GM19099 (cell line): Measurements from ENCODE around the gene MOCS3.

ENCODE experiments used
- POLR2A ChIP-seq: IDR thresholded peaks from 3 replicates; pipeline ENCODE4 v1.6.1; 2011; ENCODE audit warnings: low read depth; ENCODE audit not compliant: insufficient read length; ENCODE audit errors: extremely low read depth

MOCS3 gene

DNA sequence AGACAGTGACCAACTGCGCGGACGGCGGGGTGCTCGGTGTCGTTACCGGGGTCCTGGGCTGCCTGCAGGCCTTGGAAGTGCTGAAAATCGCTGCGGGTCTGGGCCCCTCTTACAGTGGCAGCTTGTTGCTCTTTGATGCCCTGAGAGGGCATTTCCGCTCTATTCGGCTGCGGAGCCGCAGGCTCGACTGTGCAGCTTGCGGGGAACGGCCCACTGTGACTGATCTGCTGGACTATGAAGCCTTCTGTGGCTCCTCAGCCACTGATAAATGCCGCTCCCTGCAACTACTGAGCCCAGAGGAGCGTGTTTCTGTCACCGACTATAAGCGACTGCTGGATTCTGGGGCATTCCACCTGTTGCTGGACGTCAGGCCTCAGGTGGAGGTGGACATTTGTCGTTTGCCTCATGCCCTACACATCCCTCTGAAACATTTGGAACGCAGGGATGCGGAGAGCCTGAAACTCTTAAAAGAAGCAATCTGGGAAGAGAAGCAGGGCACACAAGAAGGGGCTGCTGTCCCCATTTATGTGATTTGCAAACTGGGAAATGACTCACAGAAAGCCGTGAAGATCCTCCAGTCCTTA lies 1.0 kb downstream of the MOCS3 start:
- TF ChIP-seq POLR2A, result no peak

DNA sequence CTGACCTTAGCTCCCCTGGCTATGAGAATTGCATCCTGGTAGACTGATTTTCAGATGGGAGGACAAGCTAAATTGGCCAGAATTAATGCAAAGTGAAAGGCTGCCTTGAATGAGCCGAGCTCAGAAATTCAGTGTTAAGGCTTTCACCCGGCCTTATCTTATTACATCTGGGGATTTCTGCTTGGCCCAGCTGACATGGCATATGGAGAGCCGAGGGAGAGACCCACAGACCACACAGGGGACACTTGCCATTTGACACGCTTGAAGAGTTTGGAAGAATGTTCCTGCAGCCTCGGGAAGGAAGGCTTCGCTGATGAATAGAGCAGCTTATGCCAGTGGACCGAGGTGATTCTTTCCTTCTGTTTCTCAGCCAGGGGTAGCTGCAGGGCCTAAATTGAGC lies 9.0 kb downstream of the MOCS3 start:
- no peak for TF ChIP-seq POLR2A

DNA sequence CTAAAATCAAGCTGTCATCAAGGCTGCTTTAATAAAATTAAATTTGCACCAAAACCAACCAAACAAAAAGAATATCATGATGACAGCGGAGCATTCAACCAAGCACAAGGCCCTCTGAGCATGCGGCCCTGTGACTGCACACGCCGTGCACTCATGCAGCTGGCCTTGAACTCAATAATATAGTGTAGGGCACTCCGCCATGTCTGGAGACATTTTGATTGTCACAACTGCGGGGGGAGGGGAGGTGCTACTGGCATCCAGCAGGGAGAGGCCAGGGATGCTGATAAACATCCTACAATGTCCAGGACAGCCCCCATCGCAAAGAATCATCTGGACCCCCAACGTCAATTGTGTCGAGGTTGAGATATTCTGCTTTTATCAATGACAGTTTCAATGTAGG lies 9.7 kb downstream of the MOCS3 start:
- no peak for TF ChIP-seq POLR2A

DNA sequence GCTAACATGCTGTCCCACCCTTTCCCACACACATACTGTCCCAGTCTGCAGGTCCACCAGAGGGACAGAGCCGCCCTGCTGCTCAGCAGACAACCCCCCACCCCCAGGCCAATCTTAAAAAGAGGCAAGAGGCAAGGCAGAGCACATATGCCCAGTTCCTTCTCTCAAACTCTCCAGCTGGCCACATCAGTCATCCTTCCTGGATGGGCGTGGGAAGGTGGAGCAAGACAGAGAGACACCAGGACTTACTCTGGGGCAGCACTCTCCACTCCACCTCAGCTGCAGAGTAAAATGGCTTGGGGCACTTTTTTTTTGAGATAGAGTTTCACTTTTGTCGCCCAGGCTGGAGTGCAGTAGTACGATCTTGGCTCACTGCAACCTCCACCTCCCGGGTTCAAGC lies 10.8 kb downstream of the MOCS3 start:
- no peak for TF ChIP-seq POLR2A

DNA sequence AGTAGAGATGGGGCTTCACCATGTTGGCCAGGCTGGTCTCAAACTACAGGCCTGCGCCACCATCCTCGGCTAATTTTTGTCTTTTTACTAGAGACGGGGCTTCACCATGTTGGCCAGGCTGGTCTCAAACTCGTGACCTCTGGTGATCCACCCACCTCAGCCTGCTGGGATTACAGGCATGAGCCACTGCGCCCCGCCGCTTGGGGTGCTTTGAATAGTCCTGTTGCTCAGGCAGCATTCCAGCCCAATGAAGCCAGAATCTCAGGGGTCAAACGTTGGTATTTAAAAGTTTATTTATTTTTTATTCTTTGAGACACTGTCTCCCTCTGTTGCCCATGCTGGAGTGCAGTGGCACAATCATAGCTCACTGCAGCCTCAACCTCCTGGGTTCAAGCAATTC lies 11.3 kb downstream of the MOCS3 start:
- TF ChIP-seq POLR2A, result no peak

DNA sequence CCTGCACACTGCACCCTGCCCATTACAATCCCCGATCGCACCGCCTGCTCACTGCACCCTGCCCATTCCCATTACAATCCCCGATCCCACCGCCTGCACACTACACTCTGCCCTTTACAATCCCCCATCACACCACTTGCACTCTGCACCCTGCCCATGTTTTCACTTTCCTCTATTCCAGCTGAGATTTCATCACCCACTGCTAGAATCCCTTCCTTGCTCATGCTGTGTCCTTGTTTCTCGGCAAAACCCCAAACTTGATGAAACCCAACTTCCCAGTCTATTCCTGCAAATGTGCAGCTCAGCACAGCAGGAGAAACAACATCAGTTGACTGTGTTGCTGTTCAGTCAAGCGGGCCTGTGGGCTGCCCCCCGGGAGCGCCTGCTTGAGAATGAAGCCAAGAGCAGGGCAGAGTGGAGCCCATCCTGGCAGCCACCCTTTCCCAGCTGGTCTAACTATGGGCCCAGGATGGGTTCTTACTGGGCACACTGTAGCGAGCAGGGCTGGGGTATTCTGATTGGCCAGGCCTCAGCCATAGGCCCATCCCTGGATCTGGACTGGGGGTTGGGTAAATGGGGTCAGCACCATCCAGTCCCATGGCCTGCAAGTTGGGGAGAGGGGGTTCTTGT lies 17.2 kb downstream of the MOCS3 start:
- TF ChIP-seq POLR2A, result no peak

DNA sequence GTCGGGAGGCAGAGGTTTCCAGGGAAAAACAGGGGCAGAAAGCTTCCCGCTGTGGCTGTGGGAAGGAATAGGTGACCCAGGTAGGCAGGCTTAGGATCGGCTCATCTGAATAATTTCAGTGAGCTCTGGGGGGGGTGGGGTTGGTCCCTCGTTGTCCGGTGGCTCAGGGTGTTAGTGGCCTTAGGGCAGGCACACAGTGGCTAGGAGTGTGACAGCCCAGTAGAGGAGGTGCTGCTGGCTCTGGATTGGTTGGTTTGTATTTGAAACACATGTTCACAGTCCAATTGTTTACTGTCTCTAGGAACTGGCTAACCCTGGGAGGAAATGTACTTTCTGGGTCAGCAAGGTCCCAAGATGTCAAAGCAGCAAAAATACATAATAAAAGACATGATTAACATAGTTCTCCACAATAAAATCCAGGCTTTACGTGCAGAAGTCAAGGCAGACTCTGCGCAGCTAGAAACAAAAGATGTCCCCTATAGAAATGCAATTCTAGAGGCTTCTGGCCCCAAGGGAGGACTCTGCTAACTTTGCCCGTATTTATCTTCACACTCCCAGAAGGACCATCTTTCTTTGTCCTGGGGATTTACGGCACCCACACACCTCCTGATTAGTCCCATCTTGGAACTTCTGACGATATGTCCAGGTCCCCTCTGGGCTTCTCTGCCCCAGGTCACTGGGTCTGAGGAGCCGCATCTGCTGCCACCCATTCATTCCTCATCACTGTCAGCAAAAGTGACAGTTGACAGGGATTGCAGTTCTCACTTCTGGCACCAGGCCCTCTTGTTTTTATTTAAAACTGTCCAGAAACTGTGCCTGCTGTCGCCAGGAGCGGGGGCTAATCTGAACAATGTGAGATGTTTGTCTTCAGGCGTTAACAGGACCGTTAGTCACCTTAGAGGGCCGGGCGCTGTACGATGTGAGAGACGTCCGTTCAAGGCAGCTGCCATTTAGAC lies 18.7 kb downstream of the MOCS3 start:
- no peak for TF ChIP-seq POLR2A

DNA sequence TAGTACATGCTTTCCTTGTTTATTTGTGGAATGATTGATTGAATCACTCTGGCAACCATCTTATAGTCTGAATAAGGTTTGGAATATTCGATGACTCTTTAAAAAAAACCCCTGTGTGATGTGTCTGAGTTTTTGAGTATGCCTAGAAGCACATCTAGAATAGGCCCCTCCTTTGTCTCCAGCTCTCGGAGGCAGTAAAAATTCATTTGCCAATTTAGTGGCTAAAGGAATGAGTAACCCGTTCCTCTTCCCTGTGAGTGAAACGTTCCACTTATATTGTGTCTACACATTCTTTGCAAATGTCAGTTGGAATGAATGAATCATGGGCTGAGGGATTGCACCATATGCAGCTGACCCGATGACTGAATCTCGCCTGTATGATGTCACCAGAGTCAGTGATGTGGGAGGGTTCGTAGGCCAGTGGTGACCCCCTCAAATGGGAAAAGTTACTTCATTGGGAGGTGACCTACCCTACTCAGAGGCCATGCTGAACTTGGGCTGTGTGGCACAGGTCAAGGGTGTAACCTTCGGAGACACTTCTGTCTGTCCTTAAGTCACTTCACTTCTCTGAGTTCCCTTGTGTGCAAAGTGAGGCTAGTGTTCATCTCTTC lies 21.6 kb downstream of the MOCS3 start:
- no peak for TF ChIP-seq POLR2A

DNA sequence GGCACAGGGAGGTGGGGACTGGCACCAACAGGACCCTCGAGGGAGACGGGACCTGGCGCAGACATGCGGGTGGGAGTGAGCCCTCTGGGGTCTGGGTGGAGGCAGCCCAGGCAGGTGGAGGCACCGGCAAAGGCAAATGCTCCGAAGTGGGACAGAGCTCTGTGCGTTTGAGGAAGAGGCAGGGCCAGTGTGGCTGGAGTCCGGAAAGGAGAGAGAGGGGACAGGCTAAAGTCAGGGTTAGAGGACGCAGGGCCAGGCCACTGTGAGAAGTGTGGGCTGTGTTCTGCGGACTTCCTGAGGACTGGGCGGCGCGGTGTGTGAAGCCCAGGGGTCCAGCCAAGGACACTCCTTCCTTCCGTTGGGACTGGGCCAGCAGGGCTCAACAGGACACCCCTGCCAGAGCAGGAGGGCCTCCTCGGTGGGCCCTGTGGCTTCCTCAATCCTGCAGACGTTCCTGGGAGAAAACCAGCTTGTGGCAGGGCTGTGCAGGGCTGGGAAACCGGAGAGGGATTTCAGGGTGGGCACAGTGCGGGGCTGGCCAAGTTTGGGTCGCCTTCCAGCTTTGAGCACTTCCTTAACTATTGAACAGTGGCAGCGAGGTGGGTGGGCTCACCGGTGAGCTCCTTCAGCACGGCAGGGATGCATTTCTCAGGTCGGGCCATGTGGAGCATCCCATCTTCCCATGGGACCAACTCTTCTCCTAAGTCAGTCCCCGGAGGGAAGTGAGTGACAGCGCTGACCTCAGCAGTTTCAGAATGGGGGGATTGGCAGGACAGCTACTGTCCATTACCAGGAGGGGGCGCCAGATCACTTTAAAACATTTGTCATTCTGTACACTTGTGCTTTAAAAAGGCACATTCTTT lies 22.5 kb downstream of the MOCS3 start:
- TF ChIP-seq POLR2A, result no peak

DNA sequence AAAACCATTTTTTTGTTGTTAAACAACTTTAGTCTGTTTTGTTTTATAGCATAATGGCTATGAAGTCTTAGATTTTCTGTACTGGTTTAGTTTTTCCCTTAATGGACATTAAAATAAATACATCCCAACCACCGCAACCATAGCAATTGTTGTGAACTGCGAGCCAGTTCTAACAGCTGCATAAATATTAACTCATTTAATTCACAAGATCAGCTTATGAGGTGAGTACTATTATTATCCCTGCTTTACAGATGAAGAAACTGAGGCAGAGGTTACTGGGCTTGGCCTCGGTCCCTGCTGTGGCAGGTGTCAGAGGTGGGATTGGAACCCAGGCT lies 23.1 kb downstream of the MOCS3 start:
- no peak for TF ChIP-seq POLR2A

DNA sequence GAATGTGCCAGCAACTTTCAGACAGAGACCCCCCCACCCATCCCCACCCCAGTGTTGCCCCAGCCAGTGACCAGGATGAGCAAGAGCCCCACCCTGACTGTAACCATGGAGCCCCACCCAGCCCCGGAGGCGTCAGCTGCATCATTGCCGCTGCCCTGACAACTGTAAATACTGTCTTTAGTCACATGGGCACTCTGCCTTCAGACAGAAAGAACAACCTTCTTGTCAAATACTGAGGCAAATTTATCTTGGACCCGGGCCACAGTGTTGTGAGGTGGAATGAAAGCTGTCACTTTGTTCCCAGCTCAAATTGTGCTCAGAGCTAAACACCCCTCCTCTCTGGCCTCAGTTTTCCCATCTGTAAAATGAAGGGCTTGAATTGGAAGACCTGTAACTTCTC lies 23.7 kb downstream of the MOCS3 start:
- TF ChIP-seq POLR2A, result no peak

DNA sequence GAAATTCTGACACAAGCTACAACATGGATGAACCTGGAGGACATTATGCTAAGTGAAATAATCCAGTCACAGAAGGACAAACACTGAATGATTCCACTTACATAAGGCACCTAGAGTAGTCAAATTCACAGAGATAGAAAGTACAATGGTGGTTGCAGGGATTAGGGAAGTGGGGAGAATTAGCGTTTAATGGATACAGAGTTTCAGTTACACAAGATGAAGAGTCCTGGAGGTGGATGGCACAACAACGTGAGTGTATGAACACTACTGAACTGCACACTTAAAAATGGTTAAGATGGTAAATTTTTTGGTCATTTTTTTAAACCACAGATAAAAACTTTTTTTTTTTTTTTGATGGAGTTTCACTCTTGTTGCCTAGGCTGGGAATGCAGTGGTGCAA lies 24.7 kb downstream of the MOCS3 start:
- TF ChIP-seq POLR2A, result no peak

DNA sequence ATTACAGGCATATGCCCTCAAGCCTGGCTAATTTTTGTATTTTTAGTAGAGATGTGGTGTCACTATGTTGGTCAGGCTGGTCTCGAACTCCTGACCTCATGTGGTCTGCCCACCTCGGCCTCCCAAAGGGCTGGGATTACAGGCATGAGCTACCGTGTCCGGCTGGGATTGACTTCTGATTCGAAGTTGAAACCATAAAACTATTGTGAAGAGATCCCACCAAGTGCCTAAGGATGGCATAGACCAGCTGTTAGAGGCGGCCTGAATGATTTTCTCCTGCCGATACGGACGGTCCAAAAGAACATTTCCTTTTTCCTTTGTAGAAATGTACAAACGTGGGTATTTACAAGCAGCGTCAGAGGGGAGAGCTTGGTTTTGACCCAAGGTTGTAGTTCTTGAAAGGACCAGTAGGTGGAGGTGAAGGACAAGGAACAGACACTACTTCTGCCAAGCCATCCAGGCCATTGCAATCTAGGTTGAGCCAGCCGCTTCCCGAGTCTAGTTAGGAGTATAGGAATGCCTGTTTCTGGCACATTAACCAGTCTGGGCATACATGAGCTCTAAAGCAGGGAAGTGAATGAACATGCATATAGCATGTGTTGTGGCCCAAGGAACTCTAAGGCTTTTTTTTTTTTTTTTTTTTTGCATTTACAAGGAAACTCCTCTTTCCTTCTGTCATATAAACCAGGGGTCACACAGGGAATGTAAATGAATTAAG lies 29.0 kb downstream of the MOCS3 start:
- TF ChIP-seq POLR2A, result no peak

DNA sequence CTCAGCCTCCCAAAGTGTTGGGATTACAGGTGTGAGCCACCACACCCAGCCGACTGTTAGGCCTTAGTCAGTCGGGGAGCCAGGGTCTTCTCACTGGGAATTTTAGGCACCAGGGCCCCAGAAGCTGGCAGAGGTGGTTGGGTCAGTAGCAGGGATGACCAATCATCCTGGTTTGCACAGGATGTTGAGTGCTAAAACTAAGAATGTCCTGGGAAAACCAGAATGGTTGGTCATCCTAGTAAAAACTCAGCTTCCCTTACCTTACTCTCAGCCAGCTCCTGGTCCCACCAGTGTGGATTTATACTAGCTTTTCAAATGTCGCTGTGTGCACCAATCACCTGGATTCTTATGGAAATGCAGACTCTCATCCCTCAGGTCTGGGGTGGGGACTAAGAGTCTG lies 32.5 kb downstream of the MOCS3 start:
- no peak for TF ChIP-seq POLR2A
